ENCODE data around the gene NINJ2. TPM values are rescaled to one million over a fixed set of nuclear protein-coding genes. Genes with fewer than 3 reads are reported as not detected.

Gene NINJ2, protein sequence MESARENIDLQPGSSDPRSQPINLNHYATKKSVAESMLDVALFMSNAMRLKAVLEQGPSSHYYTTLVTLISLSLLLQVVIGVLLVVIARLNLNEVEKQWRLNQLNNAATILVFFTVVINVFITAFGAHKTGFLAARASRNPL
- total RNA-seq = 0.58 and 4.5 TPM in 2 replicates

DNA sequence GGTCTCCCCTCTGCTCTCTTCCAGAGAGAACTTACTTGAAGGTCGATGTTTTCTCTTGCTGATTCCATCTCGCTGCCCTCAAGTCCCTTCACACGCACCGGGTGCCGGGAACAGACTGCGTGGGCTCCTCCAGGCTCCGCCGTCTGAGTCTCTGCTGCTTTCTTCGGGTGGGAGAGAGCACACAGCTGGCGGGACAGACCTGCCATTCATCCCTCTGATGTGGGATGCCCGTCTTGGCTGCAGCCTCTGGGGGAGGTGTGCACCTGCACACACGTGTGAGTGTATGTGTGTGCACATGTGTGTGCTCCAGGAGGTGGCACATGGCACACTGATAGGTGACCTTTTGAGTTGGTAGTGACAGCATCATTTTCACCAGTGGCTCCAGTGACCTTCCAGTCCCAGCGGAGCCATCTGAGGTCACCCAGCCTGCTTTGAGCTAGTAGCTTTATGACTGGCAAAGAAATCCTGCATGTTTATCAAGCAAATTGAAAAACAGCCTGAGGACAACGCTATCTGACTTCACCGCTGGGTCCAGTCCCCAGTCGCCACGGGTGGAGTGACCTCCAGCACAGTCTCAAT lies at the start of gene NINJ2:
NINJ2 (minus strand) TSS at position 153 of the 579 bp plus-strand sequence; CDS start at position 68, 85 bp downstream.

Other genes with a start within 250 kb of the NINJ2 start
- under 0.01 TPM in 1 of 2 replicates, not detected in the other for gene B4GALNT3, start 203.5 kb downstream of the NINJ2 start, total RNA-seq
- gene WNK1, start 89.1 kb upstream of the NINJ2 start, total RNA-seq = 42.6 and 51.7 TPM in 2 replicates

Data from pericardium fibroblast (primary cell).